GM18519 (cell line): ENCODE data around the gene ADAMTSL1.
"Not testable (repeated sequence)": the region's sequence is repeated elsewhere in the genome, so short reads cannot be mapped to it uniquely, and the experiment has no call there.

Experiments used
- ATAC-seq: cut with Tn5 transposase; IDR thresholded peaks from one replicate; pipeline ENCODE4 v1.9.1; 2021; ENCODE audit warnings: mild to moderate bottlenecking, moderate library complexity; ENCODE audit not compliant: unreplicated experiment, low FRiP score

The ADAMTSL1 gene

GRCh38 chr9:18834740-18835361 lies 360.9 kb downstream of the ADAMTSL1 start:
- ATAC-seq: peak; percentile 69

GRCh38 chr9:18837402-18837801 lies 363.4 kb downstream of the ADAMTSL1 start:
- no peak for ATAC-seq

- ATAC-seq: no peak
These were observed 373.8 kb downstream of the ADAMTSL1 start for GRCh38 chr9:18847576-18848275.

GRCh38 chr9:18848657-18849056 lies 374.7 kb downstream of the ADAMTSL1 start:
- no peak for ATAC-seq

GRCh38 chr9:18849270-18849669 lies 375.3 kb downstream of the ADAMTSL1 start:
- ATAC-seq: no peak

GRCh38 chr9:18849890-18850677 lies 376.1 kb downstream of the ADAMTSL1 start:
- no peak for ATAC-seq

GRCh38 chr9:18851069-18851795 lies 377.3 kb downstream of the ADAMTSL1 start:
- ATAC-seq: no peak

GRCh38 chr9:18855656-18856055 lies 381.7 kb downstream of the ADAMTSL1 start:
- ATAC-seq: no peak

- no peak for ATAC-seq
These were observed 383.4 kb downstream of the ADAMTSL1 start for GRCh38 chr9:18857334-18857733.

- ATAC-seq: no peak
These were observed 383.8 kb downstream of the ADAMTSL1 start for GRCh38 chr9:18857769-18858168.

- no peak for ATAC-seq
These were observed 387.9 kb downstream of the ADAMTSL1 start for GRCh38 chr9:18861609-18862544.

- no peak for ATAC-seq
These were observed 389.8 kb downstream of the ADAMTSL1 start for GRCh38 chr9:18863791-18864190.

GRCh38 chr9:18864516-18864915 lies 390.6 kb downstream of the ADAMTSL1 start:
- no peak for ATAC-seq

GRCh38 chr9:18865542-18865941 lies 391.6 kb downstream of the ADAMTSL1 start:
- no peak for ATAC-seq

- ATAC-seq: no peak
These were observed 392.3 kb downstream of the ADAMTSL1 start for GRCh38 chr9:18866121-18866831.

- ATAC-seq: no peak
These were observed 395.8 kb downstream of the ADAMTSL1 start for GRCh38 chr9:18869725-18870124.

- no peak for ATAC-seq
These were observed 400.1 kb downstream of the ADAMTSL1 start for GRCh38 chr9:18874069-18874468.

- ATAC-seq: not testable (repeated sequence)
These were observed 401.0 kb downstream of the ADAMTSL1 start for GRCh38 chr9:18874990-18875389.

GRCh38 chr9:18877984-18878383 lies 404.0 kb downstream of the ADAMTSL1 start:
- no peak for ATAC-seq
